C4-2B (cell line): ENCODE data around the gene SIPA1L2.

Experiments used
- CTCF ChIP-seq: fragments of 450-650 bp; conservative IDR thresholded peaks from 2 replicates; pipeline ENCODE4 v1.5.1; 2017; ENCODE audit warnings: mild to moderate bottlenecking
- ZFX ChIP-seq: fragments of 450-650 bp; IDR thresholded peaks from 2 replicates; pipeline ENCODE4 v1.6.1; 2017

- no peak for TF ChIP-seq CTCF
- TF ChIP-seq ZFX: no peak
These were observed 33.0 kb upstream of the SIPA1L2 start for GRCh38 chr1:232662910-232663309.
